Lower leg skin (tissue), 3 donors: Measurements from ENCODE around the gene GID4.

ENCODE experiments used
- CTCF ChIP-seq, 3 donors: fragments of 450-650 bp; IDR thresholded peaks; one replicate each; pipeline ENCODE4 v1.5.1; 2016; ENCODE audit warnings: antibody characterized with exemption in 3 of 3, mild to moderate bottlenecking in 3 of 3, moderate library complexity in 2 of 3
- POLR2A ChIP-seq, 2 donors: fragments of 450-650 bp; IDR thresholded peaks; one replicate each; pipeline ENCODE4 v1.6.1; 2016 to 2017; ENCODE audit warnings: antibody characterized with exemption in 2 of 2, mild to moderate bottlenecking in 1 of 2, moderate library complexity in 1 of 2

- no peak for TF ChIP-seq CTCF (IDR thresholded peaks at IDR 0.05)
- TF ChIP-seq POLR2A (IDR thresholded peaks at IDR 0.05) = no peak
Observed at GRCh38 chr17:18005496-18005895, 33.7 kb upstream of the GID4 start.
